MM.1S (cell line): Measurements from ENCODE around the gene HAT1.
A peak's percentile ranks its signal among the peaks of the same experiment; 100 is the strongest.

Experiments used
- DNase-seq: peaks from one replicate; pipeline ENCODE4 v3.0.0-alpha.2; 2015
- H2AFZ ChIP-seq: fragments of 300-600 bp; sonication (generic); 2 replicates; pipeline ENCODE4 v1.6.0; 2016; ENCODE audit warnings: antibody characterized with exemption, low read length
- H3F3A ChIP-seq: fragments of 300-600 bp; sonication (generic); 2 replicates; pipeline ENCODE4 v1.6.1; 2016; ENCODE audit warnings: mild to moderate bottlenecking, antibody characterized with exemption, low read length, moderate library complexity, mixed read lengths; ENCODE audit not compliant: insufficient read depth
- H3K27ac ChIP-seq: fragments of 300-600 bp; sonication (generic); 2 replicates; pipeline ENCODE4 v1.5.1; 2016; ENCODE audit warnings: mild to moderate bottlenecking, low read length
- H3K27me3 ChIP-seq: fragments of 300-600 bp; sonication (generic); replicated peaks from 2 replicates; pipeline ENCODE4 v1.6.0; 2016; ENCODE audit warnings: low read length; ENCODE audit not compliant: insufficient read depth
- H3K36me3 ChIP-seq: fragments of 300-600 bp; sonication (generic); replicated peaks from 2 replicates; pipeline ENCODE4 v1.6.1; 2016; ENCODE audit warnings: mild to moderate bottlenecking, low read length, mixed read lengths; ENCODE audit not compliant: insufficient read depth
- H3K4me1 ChIP-seq: fragments of 300-600 bp; sonication (generic); 2 replicates; pipeline ENCODE4 v1.6.1; 2016; ENCODE audit warnings: low read length, mixed read lengths
- H3K4me2 ChIP-seq: fragments of 300-600 bp; sonication (generic); 2 replicates; pipeline ENCODE4 v1.6.0; 2016; ENCODE audit warnings: low read depth, low read length
- H3K4me3 ChIP-seq: fragments of 300-600 bp; sonication (generic); 2 replicates; pipeline ENCODE4 v1.5.1; 2016; ENCODE audit warnings: low read length, mixed read lengths
- H3K79me2 ChIP-seq: fragments of 300-600 bp; sonication (generic); 2 replicates; pipeline ENCODE4 v1.6.1; 2016; ENCODE audit warnings: mixed run types, low read length, mixed read lengths
- H3K9ac ChIP-seq: fragments of 300-600 bp; sonication (generic); 2 replicates; pipeline ENCODE4 v1.6.1; 2016; ENCODE audit warnings: low read length, mixed read lengths
- H3K9me2 ChIP-seq: fragments of 300-600 bp; sonication (generic); replicated peaks from 2 replicates; pipeline ENCODE4 v1.6.1; 2016; ENCODE audit warnings: mild to moderate bottlenecking, low read length, mixed read lengths; ENCODE audit not compliant: insufficient read depth
- H3K9me3 ChIP-seq: fragments of 300-600 bp; sonication (generic); replicated peaks from 2 replicates; pipeline ENCODE4 v1.6.1; 2016; ENCODE audit warnings: mild to moderate bottlenecking, low read length, mixed read lengths; ENCODE audit not compliant: insufficient read depth
- H4K20me1 ChIP-seq: fragments of 300-600 bp; sonication (generic); 2 replicates; pipeline ENCODE4 v1.6.1; 2016; ENCODE audit warnings: mild to moderate bottlenecking, low read length, moderate library complexity, mixed read lengths; ENCODE audit not compliant: insufficient read depth
- EZH2 ChIP-seq: fragments of 300-600 bp; sonication (generic); optimal IDR thresholded peaks from 2 replicates; pipeline ENCODE3; 2017; ENCODE audit warnings: low read depth, mild to moderate bottlenecking, antibody characterized with exemption, low read length, mixed read lengths
- EZH2phosphoT487 ChIP-seq: fragments of 300-600 bp; sonication (generic); IDR thresholded peaks from 2 replicates; pipeline ENCODE4 v1.6.1; 2018; ENCODE audit warnings: antibody characterized with exemption, low read length
- TF ChIP-seq, protein P1 (sequence below): fragments of 300-600 bp; sonication (generic); IDR thresholded peaks from 2 replicates; pipeline ENCODE4 v1.5.1; 2016; ENCODE audit warnings: antibody characterized with exemption, low read length, mixed read lengths

Gene HAT1

DNA sequence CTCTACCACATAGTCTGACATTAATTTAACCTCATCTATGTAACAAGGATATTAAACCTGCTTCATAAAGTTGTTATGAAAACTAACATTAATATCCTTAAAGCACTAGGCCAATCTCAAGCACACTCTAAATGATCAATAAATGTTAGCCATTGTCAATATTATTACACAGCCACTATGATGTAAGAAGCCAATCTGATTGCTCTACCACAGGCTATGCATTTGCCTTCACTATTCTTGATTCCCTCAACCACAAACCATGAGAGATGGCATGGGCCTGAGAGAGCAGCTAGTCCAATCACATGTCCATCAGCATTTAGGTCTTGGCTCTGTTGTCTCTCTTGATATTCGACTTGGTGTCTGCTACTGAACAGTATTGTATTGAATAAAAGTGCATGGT, 32.5 kb upstream of the HAT1 start:
- no peak for DNase-seq
- Histone ChIP-seq H3K9me3 (no peaks in the 10 kb centered on the region), H4K20me1 (no peaks in the 10 kb centered on the region), H3K27ac (no peak overlapping the region), H2AFZ (no peak overlapping the region), H3K4me2 (no peak overlapping the region), H3K27me3 (no peaks in the 10 kb centered on the region), H3K9me2 (no peaks in the 10 kb centered on the region), H3F3A (no peaks in the 10 kb centered on the region), H3K9ac (no peak overlapping the region), H3K4me1 (peaks cover 3% of the 10 kb centered on the region; the same call in 1 of the 2 replicates), H3K4me3 (no peak overlapping the region), H3K79me2 (peaks cover 47% of the 10 kb centered on the region), H3K36me3 (no peaks in the 10 kb centered on the region)
- TF ChIP-seq, protein P1, sequence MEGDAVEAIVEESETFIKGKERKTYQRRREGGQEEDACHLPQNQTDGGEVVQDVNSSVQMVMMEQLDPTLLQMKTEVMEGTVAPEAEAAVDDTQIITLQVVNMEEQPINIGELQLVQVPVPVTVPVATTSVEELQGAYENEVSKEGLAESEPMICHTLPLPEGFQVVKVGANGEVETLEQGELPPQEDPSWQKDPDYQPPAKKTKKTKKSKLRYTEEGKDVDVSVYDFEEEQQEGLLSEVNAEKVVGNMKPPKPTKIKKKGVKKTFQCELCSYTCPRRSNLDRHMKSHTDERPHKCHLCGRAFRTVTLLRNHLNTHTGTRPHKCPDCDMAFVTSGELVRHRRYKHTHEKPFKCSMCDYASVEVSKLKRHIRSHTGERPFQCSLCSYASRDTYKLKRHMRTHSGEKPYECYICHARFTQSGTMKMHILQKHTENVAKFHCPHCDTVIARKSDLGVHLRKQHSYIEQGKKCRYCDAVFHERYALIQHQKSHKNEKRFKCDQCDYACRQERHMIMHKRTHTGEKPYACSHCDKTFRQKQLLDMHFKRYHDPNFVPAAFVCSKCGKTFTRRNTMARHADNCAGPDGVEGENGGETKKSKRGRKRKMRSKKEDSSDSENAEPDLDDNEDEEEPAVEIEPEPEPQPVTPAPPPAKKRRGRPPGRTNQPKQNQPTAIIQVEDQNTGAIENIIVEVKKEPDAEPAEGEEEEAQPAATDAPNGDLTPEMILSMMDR, result no peak
- TF ChIP-seq EZH2 (no peak), EZH2phosphoT487 (no peak)

DNA sequence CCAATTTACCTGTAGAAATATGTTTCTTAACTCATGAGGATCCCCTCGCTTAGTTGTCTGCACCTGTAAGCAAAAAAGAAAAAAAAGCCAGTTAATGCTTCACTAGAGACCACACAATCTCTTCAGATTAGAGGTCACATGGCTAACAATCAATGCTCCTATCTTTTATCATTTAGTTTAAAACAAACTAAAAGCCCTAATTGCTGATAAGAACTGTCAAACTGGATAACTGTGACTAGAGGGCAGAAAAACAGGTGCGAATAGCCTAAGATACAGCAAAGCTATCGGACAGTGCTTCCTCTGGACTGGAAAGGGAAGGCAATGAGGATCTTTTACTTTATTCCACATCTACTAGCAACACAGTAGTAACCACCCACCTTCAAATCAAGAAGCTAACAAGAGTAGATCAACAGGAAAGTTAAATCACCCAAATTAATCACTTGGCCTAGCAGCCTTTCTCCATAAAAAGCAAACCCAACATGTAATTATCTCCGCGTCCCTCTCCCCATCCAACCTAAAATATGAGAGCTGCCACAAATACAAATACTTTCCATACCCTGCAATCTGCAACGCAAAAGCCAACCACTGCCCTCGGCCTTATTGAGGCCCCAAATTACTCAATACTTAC, 29.0 kb upstream of the HAT1 start:
- Histone ChIP-seq H3K36me3 (no peaks in the 10 kb centered on the region), H3K27ac (no peak overlapping the region), H3K27me3 (no peaks in the 10 kb centered on the region), H3K79me2 (peaks cover 36% of the 10 kb centered on the region), H4K20me1 (no peaks in the 10 kb centered on the region), H3F3A (no peaks in the 10 kb centered on the region), H2AFZ (peak overlapping the region; percentile 97), H3K9ac (peak overlapping the region; percentile 80), H3K4me3 (peak overlapping the region; percentile 99), H3K9me2 (no peaks in the 10 kb centered on the region), H3K9me3 (no peaks in the 10 kb centered on the region), H3K4me1 (peaks cover 3% of the 10 kb centered on the region; the same call in 1 of the 2 replicates), H3K4me2 (peak overlapping the region; percentile 79)
- TF ChIP-seq, protein P1, result no peak
- TF ChIP-seq EZH2phosphoT487 (no peak), EZH2 (no peak)
- no peak for DNase-seq

DNA sequence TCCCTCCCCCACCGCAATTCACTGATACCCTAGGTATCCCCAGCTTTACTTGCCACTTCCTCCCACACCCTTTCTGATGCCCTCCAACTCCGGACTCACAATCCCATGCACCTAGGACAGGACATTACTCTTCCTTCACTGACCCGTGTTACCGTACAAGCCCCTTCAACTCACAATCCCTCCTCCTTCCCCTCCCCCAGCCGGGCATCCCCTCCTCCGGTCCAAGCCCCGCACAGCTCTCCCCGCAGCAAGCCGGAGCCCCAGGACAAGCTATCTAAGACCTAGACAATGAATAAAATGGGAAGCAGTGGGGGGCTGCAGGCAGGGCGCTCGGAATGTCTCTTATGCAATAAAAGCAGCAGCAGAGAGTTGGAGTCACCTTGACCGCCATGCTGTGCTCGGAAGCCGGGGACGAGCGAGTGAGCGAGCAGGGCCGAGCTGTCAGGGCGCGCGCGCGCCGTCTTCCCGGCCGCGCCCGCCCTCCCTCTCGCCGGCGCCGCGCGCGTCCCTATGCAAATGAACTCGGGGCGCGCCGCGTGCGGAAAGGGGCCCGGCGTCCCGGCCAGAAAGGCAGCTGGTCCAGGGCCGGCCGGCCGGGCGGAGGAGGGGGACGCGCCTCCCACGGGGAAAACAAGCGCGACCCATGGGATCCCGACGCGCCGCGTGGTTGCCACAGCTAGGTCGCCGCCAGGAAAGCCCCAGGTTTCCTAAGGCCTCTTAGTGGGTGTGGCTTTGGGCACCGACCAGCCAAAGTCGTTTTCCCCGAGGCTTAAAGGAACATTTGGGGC, 28.2 kb upstream of the HAT1 start, which contains the start of gene SLC25A12:
Gene SLC25A12, minus strand, starts transcription at position 421 of the 788 bp plus-strand sequence. Its CDS starts 30 bp downstream, at position 391.
- no peak for TF ChIP-seq EZH2phosphoT487
- TF ChIP-seq, protein P1, result no peak
- no peak for TF ChIP-seq EZH2
- H3F3A ChIP-seq, result no peaks in the 10 kb centered on the region
- H3K27ac ChIP-seq, result no peak within 1 kb of the TSS
- H3K36me3 ChIP-seq, result no peaks in the 10 kb centered on the region
- peak within 1 kb of the TSS; percentile 80 for H3K9ac ChIP-seq
- H3K4me2 ChIP-seq, result peak within 1 kb of the TSS; percentile 79
- H3K79me2 ChIP-seq, result peaks cover 30% of the 10 kb centered on the region
- H2AFZ ChIP-seq, result peak within 1 kb of the TSS; percentile 97
- peak; percentile 89 for DNase-seq
- no peaks in the 10 kb centered on the region for H3K9me3 ChIP-seq
- H3K4me1 ChIP-seq, result peaks cover 3% of the 10 kb centered on the region; the same call in 1 of the 2 replicates
- no peaks in the 10 kb centered on the region for H4K20me1 ChIP-seq
- no peaks in the 10 kb centered on the region for H3K27me3 ChIP-seq
- no peaks in the 10 kb centered on the region for H3K9me2 ChIP-seq
- H3K4me3 ChIP-seq, result peak within 1 kb of the TSS; percentile 99
